ENCODE measurements around the gene MAP4K4. TPM values are rescaled to one million over a fixed set of nuclear protein-coding genes. Genes with fewer than 3 reads are reported as not detected.

Gene MAP4K4
- total and polyA plus RNA-seq, 2 of the 13 experiments (the other 11 are each of a cell fraction or from before 2014, with no cell fraction given): 105 to 264 TPM

DNA sequence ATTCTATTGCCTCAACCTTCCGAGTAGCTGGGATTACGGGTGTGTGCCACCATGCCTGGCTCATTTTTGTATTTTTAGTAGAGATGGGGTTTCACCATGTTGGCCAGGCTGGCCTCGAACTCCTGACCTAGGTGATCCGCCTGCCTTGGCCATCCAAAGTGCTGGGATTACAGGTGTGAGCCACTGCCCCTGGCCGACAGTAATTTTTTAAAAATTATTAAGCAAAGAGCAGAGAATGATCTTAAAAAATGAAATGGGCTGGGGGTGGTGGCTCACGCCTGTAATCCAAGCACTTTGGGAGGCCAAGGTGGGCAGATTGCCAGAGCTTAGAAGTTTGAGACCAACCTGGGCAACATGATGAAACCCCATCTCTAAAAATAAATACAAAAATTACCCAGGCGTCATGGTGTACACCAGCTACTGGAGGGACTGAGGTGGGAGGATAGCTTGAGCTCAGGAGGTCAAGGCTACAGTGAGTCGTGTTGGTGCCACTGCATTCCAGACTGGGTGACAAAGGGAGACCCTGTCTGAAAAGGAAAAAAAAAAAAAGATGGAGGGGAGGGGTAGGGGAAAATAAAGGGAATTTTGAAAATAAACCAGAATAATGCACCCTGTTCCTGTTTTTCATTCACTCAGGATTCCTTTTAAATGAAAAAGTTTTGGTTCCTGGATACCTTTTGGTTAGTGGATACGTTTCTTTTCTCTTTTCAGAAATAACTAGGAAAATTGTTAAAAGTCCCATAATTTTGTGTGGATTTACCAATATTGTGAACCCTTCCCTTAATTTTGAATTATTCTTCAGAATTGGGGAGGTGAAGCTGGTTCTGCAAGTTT is 33.9 kb downstream of the MAP4K4 start (continued):
- TF ChIP-seq ZNF274 (CRISPR knock-in tag; IDR thresholded peaks at IDR 0.05) (no peak), FOXJ3 (CRISPR knock-in tag; IDR thresholded peaks at IDR 0.05; ENCODE audit: borderline replicate concordance) (peak; percentile 63; the same call in 1 of the 2 replicates), ZNF367 (CRISPR knock-in tag; IDR thresholded peaks at IDR 0.05; ENCODE audit: borderline replicate concordance) (no peak), SPEN (CRISPR knock-in tag; IDR thresholded peaks at IDR 0.05; ENCODE audit: low read depth) (no peak), KLF13 (CRISPR knock-in tag; IDR thresholded peaks at IDR 0.05) (no peak), GATA4 (IDR thresholded peaks at IDR 0.05; ENCODE audit: borderline replicate concordance, low read depth) (no peak), YY1 (IDR thresholded peaks at IDR 0.05; ENCODE audit: insufficient read depth, insufficient replicate concordance, low read depth, low read length) (no peak), HOXD1 (CRISPR knock-in tag; IDR thresholded peaks at IDR 0.05) (no peak), PRPF4 (IDR thresholded peaks at IDR 0.05; ENCODE audit: low read depth, low read length, poor library complexity, severe bottlenecking) (no peak), ZKSCAN1 (IDR thresholded peaks at IDR 0.05; ENCODE audit: low read length) (no peak), ERF (CRISPR knock-in tag; IDR thresholded peaks at IDR 0.05) (peak; percentile 36; the same call in 1 of the 2 replicates), ZNF10 (CRISPR knock-in tag; IDR thresholded peaks at IDR 0.05; ENCODE audit: borderline replicate concordance, low read depth) (no peak), ZSCAN25 (CRISPR knock-in tag; IDR thresholded peaks at IDR 0.05) (no peak), NBN (conservative IDR thresholded peaks at IDR 0.05) (no peak), TBL1XR1 (IDR thresholded peaks at IDR 0.05; ENCODE audit: borderline replicate concordance, low read length, partially characterized antibody) (peak; percentile 85), ZFP36L2 (CRISPR knock-in tag; IDR thresholded peaks at IDR 0.05) (no peak), SNAPC2 (CRISPR knock-in tag; IDR thresholded peaks at IDR 0.05) (no peak), FIP1L1 (IDR thresholded peaks at IDR 0.05; ENCODE audit: borderline replicate concordance, insufficient read depth, low read depth, low read length) (no peak), SMC3 (IDR thresholded peaks at IDR 0.05; ENCODE audit: low read length) (no peak), ZNF234 (CRISPR knock-in tag; conservative IDR thresholded peaks at IDR 0.05) (no peak), ZNF850 (CRISPR knock-in tag; conservative IDR thresholded peaks at IDR 0.05) (no peak), ZNF225 (CRISPR knock-in tag; IDR thresholded peaks at IDR 0.05) (no peak), FOXK2 (IDR thresholded peaks at IDR 0.05) (peak; percentile 65; the same call in 1 of the 2 replicates), ZNF143 (CRISPR knock-in tag; IDR thresholded peaks at IDR 0.05) (no peak), ZNF773 (CRISPR knock-in tag; IDR thresholded peaks at IDR 0.05; ENCODE audit: borderline replicate concordance) (no peak), YEATS4 (CRISPR knock-in tag; IDR thresholded peaks at IDR 0.05; ENCODE audit: borderline replicate concordance) (peak; percentile 31; the same call in 1 of the 2 replicates), HMGA1 (CRISPR knock-in tag; conservative IDR thresholded peaks at IDR 0.05) (no peak), HOXA5 (CRISPR knock-in tag; IDR thresholded peaks at IDR 0.05) (no peak)
- TF ChIP-seq, protein P1, sequence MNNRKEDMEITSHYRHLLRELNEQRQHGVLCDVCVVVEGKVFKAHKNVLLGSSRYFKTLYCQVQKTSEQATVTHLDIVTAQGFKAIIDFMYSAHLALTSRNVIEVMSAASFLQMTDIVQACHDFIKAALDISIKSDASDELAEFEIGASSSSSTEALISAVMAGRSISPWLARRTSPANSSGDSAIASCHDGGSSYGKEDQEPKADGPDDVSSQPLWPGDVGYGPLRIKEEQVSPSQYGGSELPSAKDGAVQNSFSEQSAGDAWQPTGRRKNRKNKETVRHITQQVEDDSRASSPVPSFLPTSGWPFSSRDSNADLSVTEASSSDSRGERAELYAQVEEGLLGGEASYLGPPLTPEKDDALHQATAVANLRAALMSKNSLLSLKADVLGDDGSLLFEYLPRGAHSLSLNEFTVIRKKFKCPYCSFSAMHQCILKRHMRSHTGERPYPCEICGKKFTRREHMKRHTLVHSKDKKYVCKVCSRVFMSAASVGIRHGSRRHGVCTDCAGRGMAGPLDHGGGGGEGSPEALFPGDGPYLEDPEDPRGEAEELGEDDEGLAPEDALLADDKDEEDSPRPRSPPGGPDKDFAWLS (CRISPR knock-in tag; IDR thresholded peaks at IDR 0.05; ENCODE audit: borderline replicate concordance): no peak
- TF ChIP-seq, protein P2, sequence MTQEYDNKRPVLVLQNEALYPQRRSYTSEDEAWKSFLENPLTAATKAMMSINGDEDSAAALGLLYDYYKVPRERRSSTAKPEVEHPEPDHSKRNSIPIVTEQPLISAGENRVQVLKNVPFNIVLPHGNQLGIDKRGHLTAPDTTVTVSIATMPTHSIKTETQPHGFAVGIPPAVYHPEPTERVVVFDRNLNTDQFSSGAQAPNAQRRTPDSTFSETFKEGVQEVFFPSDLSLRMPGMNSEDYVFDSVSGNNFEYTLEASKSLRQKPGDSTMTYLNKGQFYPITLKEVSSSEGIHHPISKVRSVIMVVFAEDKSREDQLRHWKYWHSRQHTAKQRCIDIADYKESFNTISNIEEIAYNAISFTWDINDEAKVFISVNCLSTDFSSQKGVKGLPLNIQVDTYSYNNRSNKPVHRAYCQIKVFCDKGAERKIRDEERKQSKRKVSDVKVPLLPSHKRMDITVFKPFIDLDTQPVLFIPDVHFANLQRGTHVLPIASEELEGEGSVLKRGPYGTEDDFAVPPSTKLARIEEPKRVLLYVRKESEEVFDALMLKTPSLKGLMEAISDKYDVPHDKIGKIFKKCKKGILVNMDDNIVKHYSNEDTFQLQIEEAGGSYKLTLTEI (CRISPR knock-in tag; conservative IDR thresholded peaks at IDR 0.05): no peak
